T-cell (primary cell): ENCODE measurements around the gene TMEM185A. TPM values are rescaled to one million over a fixed set of nuclear protein-coding genes. Genes with fewer than 3 reads are reported as not detected.
"Not testable (repeated sequence)": the region's sequence is repeated elsewhere in the genome, so short reads cannot be mapped to it uniquely, and the experiment has no call there.

ENCODE experiments used
- ATAC-seq, 4 experiments: fragments of 200-7000 bp in 3 of 4; fragments of 150-1000 bp in 1 of 4; cut with Tn5 transposase; replicated peaks in 1 of 4; 1 replicate in 3 of 4; 2 replicates in 1 of 4; pipeline ENCODE4 v1.10.0; 2021; ENCODE audit warnings: moderate library complexity in 3 of 4, mild to moderate bottlenecking in 2 of 4, moderate number of reproducible peaks in 1 of 4
- CTCF ChIA-PET, 2 donors: fragments of 300-600 bp; sonication (Branson Sonifier 250); formaldehyde crosslinking; loops; one replicate each; lab custom pipeline; 2022; ENCODE audit warnings: antibody characterized with exemption in 2 of 2; lab: Charles Lee
- POLR2A ChIA-PET, 2 donors: fragments of 300-600 bp; sonication (Branson Sonifier 250); formaldehyde crosslinking; loops; one replicate each; lab custom pipeline; 2022; ENCODE audit warnings: antibody characterized with exemption in 2 of 2; lab: Charles Lee
- DNase-seq, 35 experiments: peaks; one replicate each; pipeline versions ENCODE4 v3.0.0 to v3.0.0-alpha.2; 2013 to 2023
- H3K27ac ChIP-seq: one replicate; pipeline ENCODE4 v1.5.1; 2013; ENCODE audit warnings: low read length
- H3K27me3 ChIP-seq, 2 experiments: replicated peaks in 1 of 2; 1 replicate in 1 of 2; 2 replicates in 1 of 2; pipeline versions ENCODE4 v1.6.1 to v1.7.0; 2013; ENCODE audit warnings: low read length in 1 of 2, mixed read lengths in 1 of 2; ENCODE audit not compliant: control insufficient read depth in 2 of 2, insufficient read depth in 2 of 2; ENCODE audit errors: extremely low read depth in 1 of 2
- H3K36me3 ChIP-seq, 2 donors: 1 replicate in 1 of 2; 2 replicates in 1 of 2; pipeline versions ENCODE4 v1.6.1 to v1.7.0; 2013; ENCODE audit warnings: low read length in 1 of 2; ENCODE audit not compliant: control insufficient read depth in 2 of 2, insufficient read depth in 1 of 2; ENCODE audit errors: extremely low read depth in 1 of 2
- H3K4me1 ChIP-seq, 2 experiments: 1 replicate in 1 of 2; 2 replicates in 1 of 2; pipeline versions ENCODE4 v1.6.1 to v1.7.0; 2013; ENCODE audit warnings: low read length in 2 of 2, mixed read lengths in 1 of 2; ENCODE audit not compliant: insufficient read depth in 2 of 2, control insufficient read depth in 1 of 2; ENCODE audit errors: extremely low read depth in 1 of 2
- H3K4me3 ChIP-seq, 2 donors: 1 replicate in 1 of 2; 2 replicates in 1 of 2; pipeline versions ENCODE4 v1.5.1 to v1.7.0; 2013; ENCODE audit warnings: mild to moderate bottlenecking in 2 of 2, low read length in 1 of 2, moderate library complexity in 1 of 2; ENCODE audit not compliant: control insufficient read depth in 1 of 2; ENCODE audit errors: extremely low read depth in 1 of 2
- H3K9me3 ChIP-seq: 2 replicates; pipeline ENCODE4 v1.7.0; 2013
- H3K27ac Mint-ChIP-seq, 2 donors: one replicate each; pipeline ENCODE4 v1.8.0; 2020 to 2021; ENCODE audit warnings: mild to moderate bottlenecking in 2 of 2, mixed read lengths in 2 of 2
- H3K27me3 Mint-ChIP-seq, 2 donors: one replicate each; pipeline ENCODE4 v1.8.0; 2021 to 2022; ENCODE audit warnings: mixed read lengths in 2 of 2
- H3K36me3 Mint-ChIP-seq: one replicate; pipeline ENCODE4 v1.8.0; 2021; ENCODE audit warnings: mixed read lengths
- H3K4me1 Mint-ChIP-seq, 3 donors: one replicate each; pipeline ENCODE4 v1.8.0; 2020 to 2022; ENCODE audit warnings: mixed read lengths in 3 of 3, mild to moderate bottlenecking in 1 of 3
- H3K4me3 Mint-ChIP-seq, 3 donors: one replicate each; pipeline ENCODE4 v1.8.0; 2020 to 2022; ENCODE audit warnings: mild to moderate bottlenecking in 3 of 3, mixed read lengths in 3 of 3, moderate library complexity in 3 of 3
- H3K9me3 Mint-ChIP-seq, 3 donors: one replicate each; pipeline ENCODE4 v1.8.0; 2020 to 2022; ENCODE audit warnings: mixed read lengths in 3 of 3
- WGBS: methylation state at CpG from one replicate; pipeline ENCODE4 v1.1.5; 2013; ENCODE audit warnings: missing lambda C conversion rate; ENCODE audit not compliant: insufficient coverage; 5-methylcytosine and 5-hydroxymethylcytosine counted together
- total RNA-seq, 35 experiments: library from RNA in 6 of 35; stranded (reverse) in 6 of 35; fragments of 120-200 nt in 1 of 35; gene quantifications; one replicate each; pipeline versions ENCODE4 v1.2.1 to v1.2.4 and lab custom pipeline; 2013 to 2026

The TMEM185A gene
- total RNA-seq (10 to 100 TPM; 13.8 to 26.5 (median 25.6) TPM), total RNA-seq (lab: John Stamatoyannopoulos, UW) (3.6 to 14.5 (median 7.2) reads per million in 29 experiments)
- 17.3 TPM for total RNA-seq (2013)

DNA sequence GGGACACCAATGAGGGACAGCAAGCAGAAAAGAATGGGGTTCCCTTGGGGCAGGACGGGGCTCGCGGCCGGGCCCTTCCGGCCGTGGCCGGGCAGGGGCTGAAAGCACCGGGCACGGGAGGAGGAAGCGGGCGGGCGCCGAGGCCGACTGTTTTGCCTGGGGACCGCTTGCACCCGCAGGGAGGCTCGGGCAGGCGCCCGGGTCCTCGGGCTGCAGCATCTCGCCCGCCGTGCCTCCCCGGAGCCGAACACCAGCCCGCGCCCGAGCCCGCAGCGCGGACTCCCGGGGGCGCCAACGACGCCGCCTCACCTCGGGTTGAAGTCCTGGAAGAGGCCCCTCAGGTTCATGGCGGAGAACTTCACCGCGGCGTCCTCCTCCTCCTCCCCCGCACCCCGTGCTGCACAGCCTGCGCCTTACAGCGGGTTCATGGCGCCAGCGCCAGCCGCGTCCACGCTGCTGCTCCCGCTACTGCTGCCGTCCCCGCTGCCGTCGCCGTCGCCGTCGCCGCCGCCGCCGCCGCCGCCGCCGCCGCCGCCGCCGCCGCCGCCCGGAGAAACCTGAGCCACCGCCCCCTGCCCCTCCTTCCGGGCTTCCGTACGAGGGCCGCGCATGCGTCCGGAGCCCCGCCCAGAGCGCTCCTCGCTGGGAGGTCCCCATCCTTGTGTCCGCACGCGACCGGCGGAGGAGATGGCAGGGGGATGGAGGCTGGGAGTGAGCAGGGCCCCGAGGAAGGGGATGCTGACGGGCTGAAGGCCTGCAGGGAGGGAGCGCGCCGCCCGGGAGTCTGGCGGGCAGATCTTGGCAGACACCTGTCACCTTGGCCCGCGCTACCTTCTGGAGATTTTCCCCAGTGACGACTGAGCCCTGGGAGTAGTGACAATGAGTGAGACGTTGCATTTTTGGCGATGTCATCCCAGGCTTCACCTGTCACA is at the start of gene TMEM185A:
TSS of gene TMEM185A (minus strand) at position 559 of the 932 bp plus-strand sequence. CDS start at position 347, 212 bp downstream.
- Histone ChIP-seq H3K4me3 (peak within 1 kb of the TSS; percentile 49 to 69), H3K9me3 (no peaks in the 10 kb centered on the region), H3K27me3 (peaks cover 0 to 2% of the 10 kb centered on the region in 2 experiments), H3K36me3 (no peaks in the 10 kb centered on the region), H3K27ac (peak within 1 kb of the TSS; percentile 41), H3K4me1 (peaks cover 0 to 18% of the 10 kb centered on the region in 2 experiments)
- H3K4me3 Mint-ChIP-seq: peak within 1 kb of the TSS; percentile 85 to 94 (median 89)
- ChIA-PET POLR2A (no interaction called here), CTCF (no interaction called here)
- DNase-seq (peak; percentile 33 to 85 (median 63)), ATAC-seq (peak; percentile 84 to 89 (median 86))
- no peaks in the 10 kb centered on the region for H3K36me3 Mint-ChIP-seq
- H3K27ac Mint-ChIP-seq: peak within 1 kb of the TSS; percentile 62 to 73
- H3K27me3 Mint-ChIP-seq: peaks cover 4 to 23% of the 10 kb centered on the region in 2 donors
- H3K4me1 Mint-ChIP-seq: peaks cover 40 to 43% (median 40%) of the 10 kb centered on the region in 3 donors
- WGBS: under 1% methylated on average over 47 of the region's 102 CpGs
- H3K9me3 Mint-ChIP-seq: no peaks in the 10 kb centered on the region

DNA sequence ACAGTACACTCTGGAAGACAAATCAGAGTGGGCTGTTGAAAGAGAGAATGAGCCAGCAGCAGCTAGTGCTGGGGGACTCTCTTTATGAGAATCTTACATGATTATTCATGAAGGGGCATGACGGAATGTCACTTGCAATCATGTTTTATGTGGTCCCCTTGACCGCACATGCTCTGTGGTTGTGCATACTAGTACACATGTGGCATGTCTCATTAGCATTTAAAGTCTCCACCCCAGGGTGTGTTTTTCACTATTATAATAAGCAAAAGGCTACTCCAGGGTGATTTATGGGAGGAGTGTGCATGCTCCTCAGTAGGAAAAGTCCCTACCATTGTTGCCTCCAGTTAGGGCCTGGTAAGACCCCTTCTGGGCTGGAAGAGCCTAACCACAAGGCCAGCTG is 49.6 kb upstream of the TMEM185A start:
- no peaks in the 10 kb centered on the region for H3K4me1 ChIP-seq
- POLR2A ChIA-PET: no interaction called here
- H3K4me3 ChIP-seq: no peak overlapping the region
- Mint-ChIP-seq H3K4me1 (no peaks in the 10 kb centered on the region), H3K36me3 (no peaks in the 10 kb centered on the region), H3K4me3 (no peak overlapping the region), H3K27ac (no peak overlapping the region), H3K9me3 (no peaks in the 10 kb centered on the region), H3K27me3 (peaks cover 0 to 23% of the 10 kb centered on the region in 2 donors)
- WGBS: no CpG with 5 or more reads among the region's 2 CpGs
- H3K27ac ChIP-seq: no peak overlapping the region
- CTCF ChIA-PET: no interaction called here
- no peak for DNase-seq
- no peak for ATAC-seq
- H3K36me3 ChIP-seq: no peaks in the 10 kb centered on the region
- no peaks in the 10 kb centered on the region for H3K9me3 ChIP-seq
- no peaks in the 10 kb centered on the region for H3K27me3 ChIP-seq

DNA sequence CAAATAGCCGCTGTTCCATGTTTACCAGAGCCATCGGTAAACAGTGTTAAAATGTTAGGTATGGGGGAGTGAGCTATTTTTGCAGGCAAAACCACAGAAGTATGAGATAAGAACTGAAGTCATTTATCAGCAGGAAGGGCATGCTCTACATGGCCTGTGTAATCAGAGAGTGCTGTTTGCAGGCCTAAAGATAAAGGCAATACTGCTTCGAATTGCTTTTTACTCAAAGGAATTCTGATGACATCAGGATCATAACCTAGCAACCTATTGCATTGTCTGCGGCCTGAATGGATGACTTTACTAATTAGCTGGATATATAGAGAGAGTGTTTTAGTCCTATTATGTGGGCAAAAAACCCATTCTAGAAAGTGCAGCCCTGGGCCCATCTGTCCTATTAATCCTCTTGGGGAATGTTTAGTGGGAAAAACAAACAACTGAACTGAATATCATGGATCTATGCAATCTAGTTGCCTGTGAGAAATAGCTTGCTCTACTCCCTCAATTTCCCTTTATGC is 47.6 kb upstream of the TMEM185A start:
- H3K36me3 ChIP-seq, H3K4me1 ChIP-seq, H3K4me1 Mint-ChIP-seq, H3K9me3 ChIP-seq, H3K4me3 ChIP-seq, H3K27ac ChIP-seq, H3K36me3 Mint-ChIP-seq, H3K4me3 Mint-ChIP-seq, H3K27ac Mint-ChIP-seq, DNase-seq, H3K27me3 ChIP-seq, ATAC-seq, H3K9me3 Mint-ChIP-seq, POLR2A ChIA-PET, CTCF ChIA-PET: not testable (repeated sequence)
- no CpG with 5 or more reads among the region's 4 CpGs for WGBS
- H3K27me3 Mint-ChIP-seq: peaks cover 0 to 14% of the 10 kb centered on the region in 2 donors

DNA sequence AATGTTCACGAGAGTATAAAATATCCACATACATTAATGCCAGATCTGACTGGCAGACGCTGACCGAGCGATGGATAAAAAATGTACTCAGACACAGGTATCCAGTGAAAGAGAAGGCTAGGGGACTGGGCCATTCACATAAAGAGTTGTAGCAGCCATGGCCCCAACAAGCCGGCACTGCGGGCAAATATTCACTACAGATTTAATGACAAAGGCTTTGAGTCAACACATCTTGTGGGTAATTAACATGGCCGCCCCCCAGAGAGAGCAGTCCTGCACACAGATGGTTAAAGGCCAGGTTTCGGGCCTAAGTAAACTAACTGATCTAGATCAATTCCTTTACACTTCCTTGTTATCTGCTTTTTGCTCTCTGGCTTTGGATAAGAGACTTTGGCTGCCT is 44.0 kb upstream of the TMEM185A start:
- H3K36me3 ChIP-seq, H3K4me1 ChIP-seq, ATAC-seq, H3K36me3 Mint-ChIP-seq, H3K4me3 ChIP-seq, H3K27me3 Mint-ChIP-seq, POLR2A ChIA-PET, H3K4me3 Mint-ChIP-seq, H3K27ac Mint-ChIP-seq, H3K27ac ChIP-seq, DNase-seq, H3K27me3 ChIP-seq, H3K9me3 ChIP-seq, CTCF ChIA-PET, H3K4me1 Mint-ChIP-seq, H3K9me3 Mint-ChIP-seq: not testable (repeated sequence)
- no CpG with 5 or more reads among the region's 8 CpGs for WGBS

DNA sequence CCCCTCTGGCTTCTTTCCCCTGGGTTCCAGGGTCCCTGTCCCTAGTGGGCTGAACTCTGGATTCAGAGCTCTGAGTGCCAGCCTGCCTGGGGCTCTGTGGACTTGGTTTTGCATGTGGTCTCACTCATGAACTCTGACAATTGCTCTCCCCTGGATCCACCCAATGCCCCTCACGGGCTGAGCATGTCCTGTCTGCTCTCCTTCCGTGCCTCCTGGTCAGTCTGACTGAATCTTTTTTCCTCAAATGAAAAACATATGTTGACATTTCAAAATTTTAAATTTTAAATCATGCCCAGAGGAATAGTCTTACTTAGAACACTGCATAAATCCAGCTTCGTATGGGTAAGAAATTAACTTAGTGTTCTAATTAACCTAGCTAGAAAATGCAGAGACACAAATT is 43.5 kb upstream of the TMEM185A start:
- H3K27me3 ChIP-seq: not testable (repeated sequence)

DNA sequence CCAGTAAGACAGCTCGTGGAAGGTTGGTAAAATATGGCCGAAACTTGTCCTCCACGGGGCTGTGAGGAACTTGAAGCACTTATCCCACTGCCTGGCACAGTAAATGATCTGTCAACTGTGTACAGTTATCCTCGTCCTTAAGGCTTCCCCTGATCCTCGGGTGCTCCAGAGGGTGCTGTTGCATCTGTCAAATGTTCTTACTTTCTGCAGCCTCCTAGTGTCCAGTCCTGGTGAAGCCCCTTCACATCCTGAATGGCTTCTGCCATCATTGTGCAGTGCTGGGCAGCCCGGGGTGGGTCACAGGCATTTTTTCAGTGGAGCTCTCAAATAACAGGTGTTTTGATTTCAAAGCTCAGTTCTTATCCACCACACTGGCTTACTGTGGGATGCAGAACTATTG is 29.0 kb upstream of the TMEM185A start:
- H3K4me1 Mint-ChIP-seq, POLR2A ChIA-PET, H3K36me3 Mint-ChIP-seq, H3K9me3 Mint-ChIP-seq, H3K9me3 ChIP-seq, DNase-seq, H3K27me3 ChIP-seq, ATAC-seq, H3K4me1 ChIP-seq, H3K27ac ChIP-seq, H3K27ac Mint-ChIP-seq, H3K4me3 ChIP-seq, H3K36me3 ChIP-seq, H3K27me3 Mint-ChIP-seq, CTCF ChIA-PET, H3K4me3 Mint-ChIP-seq: not testable (repeated sequence)
- WGBS: no CpG with 5 or more reads among the region's 6 CpGs

More for the DNA sequence above, 43.5 kb upstream of the TMEM185A start:
- H3K4me3 ChIP-seq, H3K36me3 Mint-ChIP-seq, CTCF ChIA-PET, POLR2A ChIA-PET, H3K4me1 Mint-ChIP-seq, H3K27ac ChIP-seq, DNase-seq, ATAC-seq, H3K9me3 Mint-ChIP-seq, H3K27me3 Mint-ChIP-seq, H3K9me3 ChIP-seq, H3K36me3 ChIP-seq, H3K27ac Mint-ChIP-seq, H3K4me3 Mint-ChIP-seq, H3K4me1 ChIP-seq: not testable (repeated sequence)
- no CpG with 5 or more reads among the region's 3 CpGs for WGBS
